Stimulated activated CD4-positive, alpha-beta T cell treated with anti-CD3 and anti-CD28 coated beads, Interleukin-4, amount 100 ng/mL, for 24 hours (primary cell): ENCODE data around the gene STIM1.
"Not testable (repeated sequence)": the region's sequence is repeated elsewhere in the genome, so short reads cannot be mapped to it uniquely, and the experiment has no call there.

Experiments used
- DNase-seq: peaks from one replicate; pipeline ENCODE4 v3.0.0-alpha.2; 2020

Gene STIM1

DNA sequence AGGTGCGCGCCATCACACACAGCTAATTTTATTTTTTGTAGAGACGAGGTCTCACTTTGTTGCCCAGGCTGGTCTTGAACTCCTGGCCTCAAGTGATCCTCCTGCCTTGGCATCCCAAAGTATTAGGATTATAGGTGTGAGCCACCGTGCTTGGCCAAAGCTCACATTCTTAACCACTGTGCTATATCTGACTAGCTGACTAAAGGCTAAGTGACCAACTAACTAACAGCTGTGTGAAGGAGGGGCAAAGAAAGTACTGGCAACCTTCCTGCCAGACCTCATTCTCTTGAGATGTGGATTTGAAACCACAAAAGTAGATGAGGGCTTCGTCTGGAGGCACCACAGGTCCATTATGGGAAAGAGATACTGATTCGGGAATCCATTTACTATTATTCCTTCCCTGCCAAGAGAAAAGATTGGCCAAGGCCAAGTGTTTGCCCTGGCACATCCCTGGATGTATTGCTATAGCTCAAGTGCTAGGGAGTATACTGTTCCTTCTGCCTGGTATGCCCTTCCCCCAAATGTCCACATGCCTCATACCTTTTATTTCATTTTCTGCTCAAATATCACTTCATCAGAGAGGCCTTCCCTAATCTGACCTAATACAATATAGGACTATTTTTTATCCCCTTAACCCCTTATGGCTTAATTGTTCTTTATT lies 186.4 kb downstream of the STIM1 start:
- no peak for DNase-seq

GRCh38 chr11:4044976-4045646 lies 189.6 kb downstream of the STIM1 start:
- DNase-seq: no peak

DNA sequence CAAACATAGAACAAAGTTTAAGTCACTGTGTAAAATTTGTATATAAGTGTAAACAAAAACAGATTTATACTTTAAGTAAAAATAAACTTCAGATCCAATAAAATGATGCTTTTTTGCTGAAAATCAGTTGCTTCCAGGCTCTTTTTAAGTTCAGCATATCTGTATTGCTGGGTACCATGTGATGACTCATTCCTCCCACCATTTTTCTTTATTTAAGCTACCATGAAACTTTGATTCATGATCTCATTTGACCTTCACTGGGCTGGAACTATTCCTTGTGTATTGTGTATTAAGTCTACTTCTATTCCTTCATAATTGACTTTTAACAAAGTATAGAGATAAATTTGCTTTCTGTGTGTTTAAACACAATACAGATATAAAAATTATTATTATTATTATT lies 192.9 kb downstream of the STIM1 start:
- DNase-seq: no peak

DNA sequence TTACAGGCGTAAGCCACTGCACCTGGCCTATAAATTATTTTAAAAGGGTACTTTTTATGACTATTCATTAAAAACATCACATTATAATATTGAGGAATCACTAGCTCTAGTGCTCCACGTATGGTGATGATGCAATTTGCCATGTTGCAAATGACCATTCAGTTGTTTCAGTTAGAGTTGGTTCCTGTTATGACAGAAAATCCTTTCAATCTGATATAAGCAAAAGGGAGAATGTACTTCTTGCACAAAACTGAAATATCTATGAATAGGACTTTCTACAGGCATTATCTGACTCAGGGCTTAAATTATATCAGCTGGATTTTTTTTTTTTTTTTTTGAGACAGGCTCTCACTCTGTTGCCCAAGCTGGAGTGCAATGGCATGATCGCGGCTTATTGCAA lies 193.5 kb downstream of the STIM1 start:
- DNase-seq: no peak

- no peak for DNase-seq
These were observed 194.7 kb downstream of the STIM1 start for GRCh38 chr11:4050138-4050537.

GRCh38 chr11:4053200-4053599 lies 197.7 kb downstream of the STIM1 start:
- not testable (repeated sequence) for DNase-seq

GRCh38 chr11:4054643-4055042 lies 199.2 kb downstream of the STIM1 start:
- no peak for DNase-seq

DNA sequence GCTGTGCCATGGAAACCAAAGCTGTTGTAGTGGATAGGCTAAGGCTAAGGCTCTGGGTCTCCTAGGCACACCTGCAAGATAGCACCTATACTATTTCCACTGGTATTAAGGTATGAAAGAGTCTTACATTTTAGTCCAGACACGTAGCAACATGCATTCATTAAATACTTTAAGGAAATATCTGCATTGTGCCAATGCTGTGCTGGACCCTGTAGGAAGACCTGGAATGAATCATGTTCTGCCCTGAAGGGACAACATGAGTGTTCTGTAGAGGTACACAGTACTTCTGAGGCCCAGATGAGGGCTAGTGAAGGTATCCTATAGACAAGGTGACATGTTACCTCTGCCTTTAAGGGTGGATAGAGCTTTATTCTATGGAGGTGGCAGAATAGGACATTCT lies 204.0 kb downstream of the STIM1 start:
- DNase-seq: no peak

GRCh38 chr11:4060182-4060923 lies 204.9 kb downstream of the STIM1 start:
- no peak for DNase-seq

- DNase-seq: no peak
These were observed 206.2 kb downstream of the STIM1 start for GRCh38 chr11:4061700-4062099.

DNA sequence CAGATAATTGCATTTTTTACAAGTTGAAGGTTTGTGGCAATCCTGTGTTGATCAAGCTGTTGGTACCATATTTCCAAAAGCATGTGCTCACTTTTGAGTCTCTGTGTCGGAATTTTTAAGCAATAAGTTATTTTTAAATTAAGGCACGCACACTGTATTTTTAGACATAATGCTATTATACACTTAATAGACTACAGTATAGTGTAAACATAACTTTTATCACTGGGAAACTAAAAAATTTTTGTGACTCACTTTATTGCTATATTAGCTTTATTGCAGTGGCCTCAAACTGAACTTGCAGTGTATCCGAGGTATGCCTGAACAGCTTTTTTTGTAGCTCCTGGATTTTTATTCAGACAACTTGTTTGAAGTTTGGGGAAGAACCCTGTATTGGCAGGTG lies 207.9 kb downstream of the STIM1 start:
- DNase-seq: no peak

DNA sequence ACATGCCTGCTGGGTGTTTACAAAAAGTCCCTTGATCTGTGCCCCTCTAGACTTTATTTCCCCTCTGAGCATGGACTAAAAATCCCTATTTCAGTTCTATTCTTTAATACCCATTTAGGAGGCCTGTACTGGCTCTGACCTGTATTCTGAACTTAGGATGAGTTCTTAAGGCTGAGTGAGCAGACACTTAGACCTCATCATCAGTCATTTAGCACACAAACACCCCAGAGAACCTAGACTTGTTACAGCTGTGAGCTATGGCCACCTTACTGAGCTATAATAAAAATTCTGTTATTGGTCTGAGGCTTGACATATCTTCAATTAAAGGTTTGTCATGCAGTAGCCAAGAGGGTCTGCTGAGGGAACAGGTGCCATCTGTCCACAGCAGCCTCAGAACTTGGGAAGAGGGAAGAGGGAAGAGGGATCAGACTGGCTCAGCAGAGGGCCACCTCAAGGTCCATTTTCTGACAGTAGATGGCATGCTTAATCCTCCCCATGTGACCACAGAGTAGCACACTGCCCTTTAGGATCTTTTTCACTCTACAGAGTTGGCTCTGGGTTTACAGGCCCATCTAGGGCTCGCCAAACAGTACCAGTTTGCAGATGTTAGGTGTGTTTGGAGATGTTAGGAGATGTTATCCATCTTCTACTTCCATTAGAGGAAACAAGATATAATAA lies 209.0 kb downstream of the STIM1 start:
- DNase-seq: no peak

GRCh38 chr11:4065086-4065485 lies 209.6 kb downstream of the STIM1 start:
- DNase-seq: no peak

DNA sequence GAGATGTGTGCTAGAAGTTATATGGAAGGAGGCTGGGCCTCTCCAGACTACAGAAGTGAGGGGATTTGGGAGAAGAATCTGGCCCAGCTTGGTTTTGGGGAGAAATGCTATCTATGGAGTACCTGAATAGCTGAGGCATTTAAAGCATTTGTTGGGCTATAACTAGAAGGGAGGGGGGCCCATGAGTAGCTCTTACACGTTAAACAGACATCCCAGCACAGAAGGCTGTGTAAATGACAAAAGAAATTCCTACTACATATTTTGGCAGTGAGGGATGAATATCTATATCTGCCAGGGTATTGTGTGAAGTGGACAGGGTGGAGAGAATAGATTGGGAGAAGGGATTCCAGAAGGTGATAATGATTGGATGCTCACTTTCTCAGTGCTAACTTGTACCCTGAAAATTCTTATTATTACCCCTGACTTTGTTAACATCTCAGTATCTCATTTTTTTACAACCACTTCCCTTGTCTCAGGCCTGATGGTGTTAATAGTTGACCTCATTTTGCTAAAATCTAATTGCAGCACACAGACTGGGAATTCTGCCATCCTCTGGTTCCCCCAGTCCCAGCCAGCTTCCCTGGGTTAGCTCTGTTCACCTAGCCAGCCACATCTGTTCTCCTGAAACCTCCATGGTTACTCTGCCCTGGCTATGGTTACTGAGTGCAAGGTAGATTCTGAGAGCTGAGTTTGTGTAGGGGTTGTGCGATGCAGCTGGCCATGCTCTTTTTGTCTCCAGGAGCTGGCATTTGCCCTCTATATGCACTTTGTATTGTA lies 210.3 kb downstream of the STIM1 start:
- no peak for DNase-seq

DNA sequence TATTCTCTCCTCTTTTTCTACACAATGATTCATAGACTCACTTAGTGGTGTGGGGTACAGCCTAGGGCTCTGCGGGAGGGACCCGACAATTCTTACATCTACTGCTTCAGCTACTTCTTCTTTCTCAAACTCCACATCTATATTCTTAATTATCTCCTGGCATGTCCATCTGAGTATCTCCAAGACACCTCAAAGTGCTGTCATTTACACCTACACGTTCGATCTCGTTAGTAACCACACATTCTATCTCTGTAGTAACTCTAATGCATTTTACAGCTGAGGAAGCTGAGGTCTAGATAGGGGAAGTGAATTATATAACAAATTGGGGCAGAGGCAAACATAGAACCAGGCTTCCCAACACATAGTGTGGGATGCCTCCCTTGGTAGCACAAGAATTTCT lies 211.4 kb downstream of the STIM1 start:
- DNase-seq: no peak

- DNase-seq: no peak
These were observed 213.5 kb downstream of the STIM1 start for GRCh38 chr11:4068962-4069361.

- no peak for DNase-seq
These were observed 215.9 kb downstream of the STIM1 start for GRCh38 chr11:4071325-4071724.

DNA sequence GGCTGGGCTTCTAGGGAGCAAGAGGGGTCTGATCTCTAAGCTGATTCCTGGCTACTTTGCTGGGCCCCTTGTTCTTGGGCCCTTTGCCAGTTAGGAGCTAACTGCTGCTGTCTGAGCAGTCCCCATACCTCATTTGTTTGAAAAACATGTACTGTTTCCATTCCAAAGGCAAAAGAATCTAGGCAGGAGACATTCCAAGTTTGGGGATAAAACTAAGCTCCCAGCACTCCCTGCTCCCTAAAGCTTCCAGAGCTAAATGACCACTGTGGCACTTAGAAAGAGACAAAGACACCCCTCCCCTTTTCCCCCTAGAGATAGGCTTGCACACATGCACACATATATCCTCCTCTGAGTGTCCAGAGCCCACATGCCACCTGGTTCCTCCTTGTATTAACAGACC lies 216.4 kb downstream of the STIM1 start:
- DNase-seq: no peak

DNA sequence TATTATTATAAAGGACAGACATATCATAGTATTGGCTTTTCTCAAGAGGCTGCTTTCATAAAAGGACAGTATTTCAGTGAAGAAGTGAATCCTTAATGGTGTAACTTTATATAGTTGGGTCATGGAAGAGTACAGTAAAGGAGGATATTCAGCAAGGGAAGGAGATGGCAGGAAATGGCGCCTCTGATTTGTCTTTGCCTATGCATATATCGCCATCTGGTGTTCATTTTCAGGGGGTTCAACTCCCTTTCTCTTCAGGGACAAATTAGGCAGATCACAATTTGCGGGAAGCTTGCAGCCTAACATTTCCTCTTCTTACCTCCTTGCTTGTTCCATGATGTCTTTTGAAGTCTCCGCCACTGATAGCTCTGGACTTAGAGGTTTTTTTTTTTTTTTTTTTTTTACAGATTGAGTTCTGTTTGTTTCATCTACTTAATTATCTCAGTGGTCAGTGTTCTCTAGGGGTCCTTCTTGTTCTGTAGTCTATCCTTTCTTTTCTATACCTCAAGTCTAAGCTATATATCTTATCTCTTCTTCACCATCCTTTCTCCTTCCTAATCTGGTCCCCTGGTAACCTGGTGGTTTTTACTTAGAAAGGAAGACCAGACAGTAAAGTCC lies 217.3 kb downstream of the STIM1 start:
- peak; percentile 66 for DNase-seq

DNA sequence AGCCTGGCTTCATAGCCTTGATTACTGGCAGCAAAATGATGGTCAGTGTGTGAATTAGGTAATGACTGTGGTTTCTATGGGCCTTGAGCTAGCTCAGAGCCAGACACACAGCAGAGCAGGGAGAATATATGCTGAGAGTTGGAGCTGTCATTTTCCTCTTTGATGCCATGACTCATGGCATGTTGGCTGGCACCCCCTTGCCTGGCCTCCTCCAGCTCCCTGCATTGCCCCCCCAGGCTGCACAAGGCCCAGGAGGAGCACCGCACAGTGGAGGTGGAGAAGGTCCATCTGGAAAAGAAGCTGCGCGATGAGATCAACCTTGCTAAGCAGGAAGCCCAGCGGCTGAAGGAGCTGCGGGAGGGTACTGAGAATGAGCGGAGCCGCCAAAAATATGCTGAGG lies 218.8 kb downstream of the STIM1 start:
- DNase-seq: no peak

GRCh38 chr11:4076774-4077173 lies 221.3 kb downstream of the STIM1 start:
- DNase-seq: no peak

DNA sequence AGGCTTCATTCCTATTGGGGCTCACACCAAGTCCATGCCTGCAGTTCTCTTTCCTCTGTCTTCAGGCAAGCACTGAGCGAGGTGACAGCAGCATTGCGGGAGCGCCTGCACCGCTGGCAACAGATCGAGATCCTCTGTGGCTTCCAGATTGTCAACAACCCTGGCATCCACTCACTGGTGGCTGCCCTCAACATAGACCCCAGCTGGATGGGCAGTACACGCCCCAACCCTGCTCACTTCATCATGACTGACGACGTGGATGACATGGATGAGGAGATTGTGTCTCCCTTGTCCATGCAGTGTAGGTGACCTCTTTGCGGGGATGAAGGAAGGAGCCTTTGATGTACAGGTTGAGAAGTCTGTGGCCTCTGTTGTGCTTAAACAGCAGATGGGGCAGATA lies 227.7 kb downstream of the STIM1 start:
- DNase-seq: no peak
